Measurements from ENCODE around the gene CSF3R.
"Not testable (repeated sequence)": the region's sequence is repeated elsewhere in the genome, so short reads cannot be mapped to it uniquely, and the experiment has no call there.

CSF3R gene

GRCh38 chr1:36513676-36514473 lies 31.2 kb upstream of the CSF3R start:
- in situ Hi-C loops (cut with HindIII; ENCODE audit: low sequenced_read_pairs): no loop called here
- no peak overlapping the region for H3K4me3 ChIP-seq (ENCODE audit: low read depth, low read length)
- no peak for TF ChIP-seq CTCF (IDR thresholded peaks at IDR 0.05; ENCODE audit: low read depth, low read length)
- DNase-seq (ENCODE audit: low read depth, low spot score): no peak

GRCh38 chr1:36512842-36513241 lies 30.1 kb upstream of the CSF3R start:
- in situ Hi-C loops (cut with HindIII; ENCODE audit: low sequenced_read_pairs): no loop called here
- no peak overlapping the region for H3K4me3 ChIP-seq (ENCODE audit: low read depth, low read length)
- TF ChIP-seq CTCF (IDR thresholded peaks at IDR 0.05; ENCODE audit: low read depth, low read length): no peak
- DNase-seq (ENCODE audit: low read depth, low spot score): no peak

- DNase-seq (ENCODE audit: low read depth, low spot score): no peak
- no peak overlapping the region for H3K4me3 ChIP-seq (ENCODE audit: low read depth, low read length)
- no peak for TF ChIP-seq CTCF (IDR thresholded peaks at IDR 0.05; ENCODE audit: low read depth, low read length)
- in situ Hi-C loops (cut with HindIII; ENCODE audit: low sequenced_read_pairs): no loop called here
Measured at GRCh38 chr1:36511804-36512798, 29.4 kb upstream of the CSF3R start.

GRCh38 chr1:36511220-36511619 lies 28.5 kb upstream of the CSF3R start:
- DNase-seq (ENCODE audit: low read depth, low spot score); in situ Hi-C loops (cut with HindIII; ENCODE audit: low sequenced_read_pairs); H3K4me3 ChIP-seq (ENCODE audit: low read depth, low read length): not testable (repeated sequence)

GRCh38 chr1:36510418-36510817 lies 27.7 kb upstream of the CSF3R start:
- no peak for TF ChIP-seq CTCF (IDR thresholded peaks at IDR 0.05; ENCODE audit: low read depth, low read length)
- DNase-seq (ENCODE audit: low read depth, low spot score): no peak
- H3K4me3 ChIP-seq (ENCODE audit: low read depth, low read length): no peak overlapping the region
- in situ Hi-C loops (cut with HindIII; ENCODE audit: low sequenced_read_pairs): no loop called here

- no peak overlapping the region for H3K4me3 ChIP-seq (ENCODE audit: low read depth, low read length)
- TF ChIP-seq CTCF (IDR thresholded peaks at IDR 0.05; ENCODE audit: low read depth, low read length): no peak
- in situ Hi-C loops (cut with HindIII; ENCODE audit: low sequenced_read_pairs): no loop called here
- no peak for DNase-seq (ENCODE audit: low read depth, low spot score)
Measured at GRCh38 chr1:36508257-36508656, 25.5 kb upstream of the CSF3R start.

All from astrocyte of the spinal cord (primary cell).